Measurements from ENCODE around the gene OMG.

DNA sequence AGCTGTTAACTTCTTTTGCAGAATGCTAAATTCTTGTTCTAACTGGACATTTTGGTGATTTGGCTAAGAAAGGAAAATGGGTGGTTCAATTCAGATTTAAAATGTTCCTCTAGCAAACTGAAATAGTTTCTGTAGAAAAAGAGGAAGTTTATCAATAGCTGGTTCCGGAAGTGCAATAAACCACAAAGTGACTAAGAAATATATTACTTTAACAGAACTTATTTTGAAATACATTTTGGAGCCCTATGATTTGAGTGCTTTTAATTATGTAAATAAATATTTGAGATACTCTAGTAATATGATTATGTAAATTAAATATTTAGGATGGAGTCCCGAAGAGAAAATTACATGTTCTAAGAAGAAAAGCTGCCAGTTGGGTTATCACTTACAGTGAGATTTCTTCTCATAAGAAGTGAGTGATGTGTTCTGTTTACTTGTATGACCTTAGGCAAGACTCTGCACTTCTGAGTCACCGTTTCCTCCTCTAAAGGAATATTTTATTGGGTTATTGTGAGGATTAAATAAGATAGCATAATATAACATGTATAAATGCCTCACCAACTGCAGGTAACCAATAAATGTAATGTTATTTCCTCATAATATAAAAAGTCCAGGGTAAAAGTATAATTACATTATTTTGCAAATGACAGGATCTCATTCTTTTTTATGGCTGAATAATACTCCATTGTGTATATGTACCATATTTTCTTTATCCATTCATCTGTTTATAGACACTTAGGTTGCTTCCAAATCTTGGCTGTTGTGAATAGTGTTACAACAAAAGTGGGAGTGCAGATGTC lies 17.1 kb upstream of the OMG start, which contains the start of gene EVI2B:
- TF ChIP-seq POLR2A (IDR thresholded peaks at IDR 0.05; ENCODE audit: low read length) (no peak), GATA1 (IDR thresholded peaks at IDR 0.05; ENCODE audit: low read depth, low read length) (no peak)
